Measurements from ENCODE around the gene ADAM15. TPM values are rescaled to one million over a fixed set of nuclear protein-coding genes. Genes with fewer than 3 reads are reported as not detected.

ADAM15 gene
- total RNA-seq, 2 donors from 2014 or later: 40.8 to 42.1 TPM

DNA sequence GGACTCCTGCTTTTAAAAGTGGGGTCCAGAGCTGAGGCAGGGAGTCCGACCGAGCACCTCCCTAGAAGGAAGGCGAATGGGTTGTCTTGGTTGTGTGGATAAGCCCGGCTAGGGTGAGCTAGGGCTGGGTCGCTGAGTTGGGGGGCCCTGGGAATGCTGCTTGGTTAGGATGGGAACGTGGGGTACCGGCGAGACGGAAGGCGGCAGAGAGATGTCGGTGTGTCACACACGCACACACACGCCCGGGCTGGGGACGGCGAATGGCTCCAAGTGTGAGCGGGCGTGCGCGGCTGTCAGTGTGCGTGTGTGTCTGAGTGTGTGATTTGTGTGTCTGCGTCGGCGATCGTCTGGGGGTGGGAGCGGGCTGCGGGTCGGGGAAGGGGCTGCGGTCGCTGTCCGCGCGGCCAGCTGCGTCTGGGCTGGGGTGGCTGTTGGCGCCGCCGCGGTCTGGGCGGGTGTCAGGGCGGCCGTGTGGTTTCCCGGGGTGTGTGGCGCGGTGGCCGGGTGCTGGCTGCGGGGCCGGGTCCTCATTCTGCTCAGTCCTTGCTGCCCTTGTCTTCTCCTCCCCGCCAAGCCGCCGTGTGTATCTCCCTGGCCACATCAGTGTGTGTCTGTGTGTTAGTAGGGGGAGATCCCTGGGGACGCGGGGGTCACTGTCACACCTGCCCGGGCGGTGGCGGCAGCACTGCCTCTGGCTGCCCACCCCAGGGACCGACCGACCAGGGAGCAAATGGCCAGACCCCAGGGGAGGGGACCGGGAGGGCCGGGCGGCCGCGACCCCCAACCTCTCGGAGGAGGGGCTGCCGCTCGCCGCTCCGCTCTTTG, 28.6 kb downstream of the ADAM15 start:
- Mint-ChIP-seq H3K27me3 (ENCODE audit: low read depth) (peaks cover 43% of the 10 kb centered on the region), H3K36me3 (ENCODE audit: insufficient read depth in 2 of 2) (peaks cover 0 to 2% of the 10 kb centered on the region in 2 donors), H3K4me1 (ENCODE audit: low read depth) (peaks cover 37% of the 10 kb centered on the region), H3K27ac (peak overlapping the region; percentile 24), H3K4me3 (peak overlapping the region; percentile 72 to 79), H3K9me3 (no peaks in the 10 kb centered on the region)
- ATAC-seq (replicated peaks in 1 of 2): peak; percentile 10 to 12
- peak; percentile 46 to 48 for DNase-seq

DNA sequence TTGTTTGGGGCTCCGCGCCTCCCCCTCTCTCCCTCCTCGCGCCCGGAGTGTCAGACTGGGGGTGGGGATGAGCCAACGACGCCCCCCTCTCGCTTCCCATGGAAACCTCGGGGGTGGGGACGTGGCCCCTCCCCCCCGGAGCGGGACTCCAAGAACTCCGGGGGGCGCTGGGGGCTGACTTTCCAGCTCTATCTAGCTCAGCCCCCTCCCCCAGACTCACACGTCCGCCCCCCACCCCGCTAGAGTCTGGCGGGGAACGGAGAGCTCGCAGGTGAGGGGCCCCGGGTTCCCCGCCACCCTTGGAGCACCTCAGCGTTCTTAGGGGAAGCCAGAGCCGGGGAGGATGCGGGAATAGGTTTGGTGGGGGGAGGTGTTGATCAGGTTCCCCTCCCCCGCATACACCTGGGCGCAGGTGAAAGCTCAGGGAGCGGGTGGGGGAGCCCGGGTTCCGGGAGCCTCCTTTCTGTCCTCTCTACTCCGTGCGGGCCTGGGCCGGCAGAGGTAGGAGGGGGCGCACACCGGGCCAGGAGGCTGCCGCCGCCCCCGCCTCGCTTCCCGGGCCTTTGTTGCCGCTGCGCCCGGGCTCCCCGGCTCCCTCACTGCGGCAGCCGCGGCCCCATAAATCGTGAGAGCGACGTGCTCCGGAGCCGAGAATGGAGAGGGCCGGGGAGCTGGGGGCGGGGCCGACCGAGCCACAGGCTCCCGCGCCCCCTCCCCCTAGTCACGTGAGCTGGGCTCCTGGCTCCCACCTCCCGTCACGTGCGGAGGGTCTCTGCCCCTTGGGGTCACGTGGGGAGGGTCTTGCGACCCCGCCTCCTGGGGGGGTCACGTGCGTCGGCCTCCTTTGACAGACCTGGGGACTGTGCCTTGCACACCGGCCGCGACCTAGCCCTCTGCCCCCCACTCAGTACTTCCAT, 29.5 kb downstream of the ADAM15 start:
- H3K27me3 Mint-ChIP-seq (ENCODE audit: low read depth): peaks cover 43% of the 10 kb centered on the region
- H3K36me3 Mint-ChIP-seq (ENCODE audit: insufficient read depth in 2 of 2): peaks cover 0 to 2% of the 10 kb centered on the region in 2 donors
- H3K9me3 Mint-ChIP-seq: no peaks in the 10 kb centered on the region
- H3K27ac Mint-ChIP-seq: no peak overlapping the region
- H3K4me3 Mint-ChIP-seq: peak overlapping the region; percentile 79
- peaks cover 40% of the 10 kb centered on the region for H3K4me1 Mint-ChIP-seq (ENCODE audit: low read depth)
- no peak for ATAC-seq (replicated peaks in 1 of 2)
- peak; percentile 38 to 54 for DNase-seq

DNA sequence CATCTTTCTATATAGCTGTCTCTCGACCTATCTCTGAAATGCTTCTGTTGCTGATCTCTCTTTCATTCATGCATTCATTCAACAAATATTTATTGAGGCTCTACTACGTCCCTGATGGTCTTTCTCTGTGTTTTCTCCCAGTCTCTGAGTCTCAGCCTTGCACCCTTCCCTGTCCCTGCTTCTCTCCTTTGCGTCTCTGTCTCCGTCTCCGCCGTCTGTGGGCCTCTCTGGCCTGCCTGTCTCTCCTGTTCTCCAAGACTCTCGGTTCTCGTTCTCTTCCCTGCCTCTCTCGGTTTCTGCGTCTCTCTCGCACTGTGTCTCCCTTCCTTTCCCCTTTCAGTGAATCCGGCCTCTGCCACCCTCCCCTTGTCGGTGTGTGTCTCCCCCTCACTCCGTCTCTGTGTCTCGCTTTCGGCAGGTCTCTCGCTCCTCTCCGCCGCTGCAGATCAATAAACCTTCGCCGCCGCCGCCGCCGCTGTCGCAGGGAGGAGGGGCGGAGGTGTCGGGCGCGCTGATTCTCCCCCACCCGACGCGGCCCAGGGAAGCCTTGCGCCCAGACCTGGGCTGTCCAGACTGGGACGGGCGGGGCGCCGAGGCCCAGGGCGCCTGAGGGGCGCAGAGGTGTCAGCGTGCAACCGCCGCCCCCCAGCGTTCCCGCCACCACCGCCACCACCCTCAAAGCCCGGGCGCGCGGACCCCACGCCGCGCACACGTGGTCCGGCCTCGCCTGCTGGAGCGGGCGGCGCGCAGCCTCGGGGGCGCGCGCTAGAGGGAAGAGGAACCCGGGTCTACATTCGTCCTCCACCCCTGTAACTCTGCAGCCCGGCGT, 30.6 kb downstream of the ADAM15 start:
- no peaks in the 10 kb centered on the region for H3K9me3 Mint-ChIP-seq
- peaks cover 0 to 2% of the 10 kb centered on the region in 2 donors for H3K36me3 Mint-ChIP-seq (ENCODE audit: insufficient read depth in 2 of 2)
- DNase-seq: peak; percentile 44 to 51
- ATAC-seq (replicated peaks in 1 of 2): no peak
- peaks cover 43% of the 10 kb centered on the region for H3K27me3 Mint-ChIP-seq (ENCODE audit: low read depth)
- no peak overlapping the region for H3K27ac Mint-ChIP-seq
- H3K4me3 Mint-ChIP-seq: peak overlapping the region; percentile 79
- H3K4me1 Mint-ChIP-seq (ENCODE audit: low read depth): peaks cover 47% of the 10 kb centered on the region

DNA sequence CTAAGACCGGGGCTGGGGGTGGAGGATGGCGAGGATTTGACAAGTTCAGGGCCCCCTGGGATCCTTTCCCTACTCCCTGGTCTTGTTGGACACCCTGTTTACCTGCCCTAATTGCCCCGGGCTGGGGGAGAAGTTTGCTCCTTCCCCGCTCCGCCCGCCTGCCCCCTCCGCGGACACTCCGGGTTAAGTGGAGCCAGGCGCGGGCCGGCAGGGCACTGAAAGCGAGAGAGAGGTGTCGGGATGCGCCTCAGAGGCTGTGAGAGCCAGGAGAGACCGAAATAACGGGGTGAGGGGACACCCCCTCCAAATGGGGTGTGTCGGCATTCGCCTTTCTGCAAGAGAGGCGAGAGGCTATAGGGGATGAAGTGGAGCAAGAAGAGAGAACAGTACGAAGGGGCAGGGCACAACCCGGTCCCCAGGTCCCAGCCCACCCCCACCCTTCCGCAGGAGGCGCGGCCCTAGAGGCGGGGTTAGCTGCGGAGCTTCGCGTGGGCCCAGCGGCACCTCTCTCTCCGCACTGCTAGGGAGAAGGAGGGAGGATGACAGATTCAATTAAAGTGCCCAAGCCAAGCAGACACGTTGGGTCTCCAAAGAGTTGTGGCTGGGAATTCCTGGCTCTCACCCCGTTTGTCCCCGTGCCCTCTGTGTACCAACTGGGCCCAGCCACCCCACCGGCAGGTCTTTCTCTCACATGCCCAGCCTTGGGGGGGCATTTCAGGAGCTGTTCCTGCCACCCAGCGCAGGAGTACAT, 31.4 kb downstream of the ADAM15 start:
- Mint-ChIP-seq H3K4me3 (peak overlapping the region; percentile 70 to 72), H3K36me3 (ENCODE audit: insufficient read depth in 2 of 2) (peaks cover 0 to 2% of the 10 kb centered on the region in 2 donors), H3K27me3 (ENCODE audit: low read depth) (peaks cover 43% of the 10 kb centered on the region), H3K27ac (no peak overlapping the region), H3K4me1 (ENCODE audit: low read depth) (peaks cover 47% of the 10 kb centered on the region), H3K9me3 (no peaks in the 10 kb centered on the region)
- DNase-seq: peak in 1 of 2 donors; percentile 44
- no peak for ATAC-seq (replicated peaks in 1 of 2)

DNA sequence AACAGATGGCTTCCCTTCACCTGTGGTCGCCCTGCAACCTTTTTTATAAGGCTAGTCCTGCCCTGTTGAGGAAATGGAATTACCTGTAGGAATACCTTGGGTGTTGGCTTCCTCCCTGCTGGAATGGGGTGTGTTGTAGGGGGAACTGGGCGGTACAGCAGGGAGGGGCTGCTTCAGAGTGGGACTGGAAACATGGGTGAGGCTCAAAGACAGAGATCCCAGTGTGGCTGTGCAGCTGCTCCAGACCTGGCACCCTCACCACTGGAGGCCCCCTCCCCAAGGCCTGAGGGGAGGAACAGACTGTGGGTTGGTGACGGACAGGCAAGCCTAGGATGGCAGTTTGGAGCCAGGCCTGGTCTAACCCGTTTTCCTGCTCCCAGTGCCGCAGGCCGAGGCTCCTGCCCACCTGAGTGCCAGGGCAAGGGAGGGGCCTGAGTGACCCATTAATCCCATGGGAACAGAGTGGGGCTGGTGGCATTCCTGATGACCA, 32.0 kb downstream of the ADAM15 start:
- Mint-ChIP-seq H3K27ac (no peak overlapping the region), H3K9me3 (no peaks in the 10 kb centered on the region), H3K4me1 (ENCODE audit: low read depth) (peaks cover 47% of the 10 kb centered on the region), H3K36me3 (ENCODE audit: insufficient read depth in 2 of 2) (peaks cover 0 to 2% of the 10 kb centered on the region in 2 donors), H3K27me3 (ENCODE audit: low read depth) (peaks cover 43% of the 10 kb centered on the region), H3K4me3 (peak overlapping the region in 1 of 2 donors; percentile 72)
- ATAC-seq (replicated peaks in 1 of 2) (no peak), DNase-seq (no peak)

DNA sequence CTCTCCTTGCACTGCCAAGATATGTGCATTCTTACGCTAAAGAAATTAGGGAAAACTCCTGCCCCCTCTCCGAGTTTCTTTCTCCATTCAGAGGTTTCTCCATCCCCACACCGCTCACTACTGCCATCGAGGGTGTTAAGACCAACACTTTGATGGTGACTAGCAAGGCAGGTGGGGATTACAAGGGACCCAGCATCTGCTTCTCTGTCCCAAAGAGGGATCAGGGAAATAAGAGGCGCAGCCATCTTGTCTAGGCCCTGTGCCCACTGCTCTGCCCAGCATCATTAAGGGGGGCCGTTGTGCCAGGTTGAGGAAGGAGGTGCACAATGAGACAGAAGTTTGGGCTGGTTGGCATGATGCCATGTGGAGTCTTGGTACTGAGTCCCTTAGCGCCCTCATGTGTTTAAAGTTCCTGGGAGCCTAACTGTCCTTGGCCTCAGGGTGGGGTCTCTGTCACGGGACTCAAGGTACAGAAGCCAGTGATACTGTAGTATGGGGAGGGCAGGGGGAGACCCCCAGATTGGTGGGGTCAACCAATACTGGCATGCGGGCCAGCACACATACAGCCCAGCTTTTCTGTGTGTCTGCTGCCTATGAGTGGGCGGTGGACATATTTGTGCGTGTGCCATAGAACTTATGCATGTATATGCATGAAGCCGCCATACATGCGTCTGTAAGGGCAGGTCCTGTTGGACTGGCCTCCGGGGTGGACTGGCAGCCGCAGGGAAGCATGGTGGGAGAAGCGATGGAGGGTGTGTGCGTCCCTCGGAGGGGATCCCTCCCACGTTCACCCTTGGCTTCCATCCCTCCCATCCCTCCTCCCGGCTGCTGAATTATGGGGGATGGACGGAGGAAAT, 33.0 kb downstream of the ADAM15 start:
- Mint-ChIP-seq H3K36me3 (ENCODE audit: insufficient read depth in 2 of 2) (peaks cover 0 to 2% of the 10 kb centered on the region in 2 donors), H3K27me3 (ENCODE audit: low read depth) (peaks cover 42% of the 10 kb centered on the region), H3K27ac (no peak overlapping the region), H3K9me3 (no peaks in the 10 kb centered on the region), H3K4me1 (ENCODE audit: low read depth) (peaks cover 46% of the 10 kb centered on the region), H3K4me3 (peak overlapping the region; percentile 84 to 88)
- ATAC-seq (replicated peaks in 1 of 2) (no peak), DNase-seq (peak; percentile 51 to 63)

DNA sequence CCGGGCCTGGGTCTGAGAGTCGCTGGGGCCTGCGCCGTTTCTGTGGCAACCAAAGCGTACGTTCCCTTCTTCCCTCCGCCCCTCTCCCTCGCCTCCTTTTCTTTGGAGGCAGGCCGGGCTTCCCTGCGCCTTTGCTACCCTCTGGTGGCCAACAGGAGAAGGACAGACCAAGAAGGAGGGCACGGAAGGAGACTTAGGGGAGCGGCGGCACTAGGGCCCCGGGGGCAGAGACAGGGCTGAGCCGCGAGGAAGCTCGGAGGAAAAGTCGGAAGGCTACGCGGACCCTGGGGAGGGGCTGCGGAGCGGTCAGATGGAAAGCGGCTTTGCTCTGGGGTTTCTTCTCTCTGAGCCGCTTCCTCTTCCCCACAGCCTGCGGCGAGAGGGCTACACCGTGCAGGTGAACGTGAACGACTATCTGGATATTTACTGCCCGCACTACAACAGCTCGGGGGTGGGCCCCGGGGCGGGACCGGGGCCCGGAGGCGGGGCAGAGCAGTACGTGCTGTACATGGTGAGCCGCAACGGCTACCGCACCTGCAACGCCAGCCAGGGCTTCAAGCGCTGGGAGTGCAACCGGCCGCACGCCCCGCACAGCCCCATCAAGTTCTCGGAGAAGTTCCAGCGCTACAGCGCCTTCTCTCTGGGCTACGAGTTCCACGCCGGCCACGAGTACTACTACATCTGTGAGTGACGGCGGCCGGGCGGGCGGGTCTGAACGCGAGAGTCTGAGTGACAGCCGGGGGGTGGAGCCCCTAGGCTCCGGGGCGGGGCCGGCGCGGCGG, 33.8 kb downstream of the ADAM15 start:
- H3K27me3 Mint-ChIP-seq (ENCODE audit: low read depth): peaks cover 34% of the 10 kb centered on the region
- H3K36me3 Mint-ChIP-seq (ENCODE audit: insufficient read depth in 2 of 2): peaks cover 0 to 2% of the 10 kb centered on the region in 2 donors
- no peaks in the 10 kb centered on the region for H3K9me3 Mint-ChIP-seq
- H3K27ac Mint-ChIP-seq: peak overlapping the region; percentile 91
- ATAC-seq (replicated peaks in 1 of 2): peak; percentile 84 to 85
- peaks cover 40% of the 10 kb centered on the region for H3K4me1 Mint-ChIP-seq (ENCODE audit: low read depth)
- peak overlapping the region; percentile 84 to 88 for H3K4me3 Mint-ChIP-seq
- DNase-seq: peak; percentile 95

DNA sequence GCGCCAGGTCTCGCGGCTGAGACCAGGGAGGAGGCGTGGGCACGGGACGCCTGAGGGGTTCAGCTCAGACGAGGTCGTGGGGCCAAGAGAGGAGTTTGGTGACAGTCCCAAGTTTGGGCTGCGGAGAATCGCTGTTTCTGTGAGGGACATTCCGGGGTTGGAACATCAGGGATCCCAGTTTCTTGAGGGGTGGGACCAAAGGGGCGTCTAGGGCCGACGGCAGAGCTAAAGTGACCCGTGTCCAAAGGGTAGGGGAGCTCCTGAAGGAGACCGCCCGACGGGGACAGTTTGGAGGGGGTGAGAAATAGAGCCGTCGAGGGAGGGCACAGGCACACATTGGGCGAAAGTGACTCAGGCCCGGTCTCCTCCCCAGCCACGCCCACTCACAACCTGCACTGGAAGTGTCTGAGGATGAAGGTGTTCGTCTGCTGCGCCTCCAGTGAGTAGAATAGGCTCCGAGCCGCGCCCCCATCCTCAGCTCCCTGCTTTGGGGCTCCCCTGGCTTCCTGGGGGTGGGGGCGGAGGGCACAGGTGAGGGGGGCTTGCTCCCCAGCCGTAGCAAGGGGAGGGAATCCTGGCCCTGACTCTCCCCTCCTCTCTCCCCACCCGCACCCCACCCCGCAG, 34.5 kb downstream of the ADAM15 start:
- Mint-ChIP-seq H3K36me3 (ENCODE audit: insufficient read depth in 2 of 2) (peaks cover 0 to 2% of the 10 kb centered on the region in 2 donors), H3K4me1 (ENCODE audit: low read depth) (peaks cover 40% of the 10 kb centered on the region), H3K9me3 (no peaks in the 10 kb centered on the region), H3K27me3 (ENCODE audit: low read depth) (peaks cover 34% of the 10 kb centered on the region), H3K4me3 (peak overlapping the region; percentile 84 to 88), H3K27ac (peak overlapping the region; percentile 91)
- peak; percentile 80 to 90 for DNase-seq
- ATAC-seq (replicated peaks in 1 of 2): peak; percentile 56 to 57

DNA sequence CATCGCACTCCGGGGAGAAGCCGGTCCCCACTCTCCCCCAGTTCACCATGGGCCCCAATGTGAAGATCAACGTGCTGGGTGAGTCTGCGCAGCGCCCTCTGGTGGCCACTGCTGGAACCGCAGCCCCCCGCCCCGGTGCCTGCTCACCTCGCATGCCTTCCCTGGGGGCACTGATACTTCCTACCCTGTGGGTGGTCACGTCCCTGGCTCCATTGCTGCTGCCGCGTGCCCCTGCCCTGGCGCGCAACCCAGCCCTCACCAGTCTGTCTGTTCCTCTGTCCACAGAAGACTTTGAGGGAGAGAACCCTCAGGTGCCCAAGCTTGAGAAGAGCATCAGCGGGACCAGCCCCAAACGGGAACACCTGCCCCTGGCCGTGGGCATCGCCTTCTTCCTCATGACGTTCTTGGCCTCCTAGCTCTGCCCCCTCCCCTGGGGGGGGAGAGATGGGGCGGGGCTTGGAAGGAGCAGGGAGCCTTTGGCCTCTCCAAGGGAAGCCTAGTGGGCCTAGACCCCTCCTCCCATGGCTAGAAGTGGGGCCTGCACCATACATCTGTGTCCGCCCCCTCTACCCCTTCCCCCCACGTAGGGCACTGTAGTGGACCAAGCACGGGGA, 35.1 kb downstream of the ADAM15 start:
- ATAC-seq (replicated peaks in 1 of 2): peak; percentile 14 to 22
- Mint-ChIP-seq H3K4me1 (ENCODE audit: low read depth) (peaks cover 40% of the 10 kb centered on the region), H3K27me3 (ENCODE audit: low read depth) (peaks cover 31% of the 10 kb centered on the region), H3K27ac (peak overlapping the region; percentile 81), H3K9me3 (no peaks in the 10 kb centered on the region), H3K4me3 (peak overlapping the region; percentile 84 to 88), H3K36me3 (ENCODE audit: insufficient read depth in 2 of 2) (peaks cover 0 to 2% of the 10 kb centered on the region in 2 donors)
- peak; percentile 85 to 90 for DNase-seq
